Calu3 (cell line): ENCODE data around the gene ATIC. TPM values are rescaled to one million over a fixed set of nuclear protein-coding genes. Genes with fewer than 3 reads are reported as not detected.

ENCODE experiments used
- BruUV-seq: library from RNA; stranded (reverse); fragments of 400-500 nt; replicated peaks from 2 replicates; lab custom pipeline; 2021; lab: Mats Ljungman, UMichigan
- CTCF ChIA-PET: fragments of 300-600 bp; sonication (Branson Sonifier 250); formaldehyde crosslinking; loops from one replicate; lab custom pipeline; 2022; ENCODE audit warnings: antibody characterized with exemption; lab: Charles Lee
- DNase-seq: peaks from one replicate; pipeline ENCODE4 v3.0.0; 2022
- H3K27ac Mint-ChIP-seq: one replicate; pipeline ENCODE4 v1.8.0; 2022; ENCODE audit warnings: mixed read lengths; ENCODE audit not compliant: unreplicated experiment
- H3K27me3 Mint-ChIP-seq: one replicate; pipeline ENCODE4 v1.8.0; 2022; ENCODE audit warnings: mixed read lengths; ENCODE audit not compliant: unreplicated experiment
- H3K36me3 Mint-ChIP-seq: one replicate; pipeline ENCODE4 v1.8.0; 2022; ENCODE audit warnings: mild to moderate bottlenecking, moderate library complexity, mixed read lengths; ENCODE audit not compliant: insufficient read depth, unreplicated experiment
- H3K4me1 Mint-ChIP-seq: one replicate; pipeline ENCODE4 v1.8.0; 2022; ENCODE audit warnings: mild to moderate bottlenecking, low read depth, mixed read lengths; ENCODE audit not compliant: unreplicated experiment
- H3K4me3 Mint-ChIP-seq: one replicate; pipeline ENCODE4 v1.8.0; 2022; ENCODE audit warnings: mild to moderate bottlenecking, low read depth, moderate library complexity, mixed read lengths; ENCODE audit not compliant: unreplicated experiment
- H3K9me3 Mint-ChIP-seq: one replicate; pipeline ENCODE4 v1.8.0; 2022; ENCODE audit warnings: low read depth, mixed read lengths; ENCODE audit not compliant: unreplicated experiment
- intact Hi-C: fragments of 100-400 bp; cut with micrococcal nuclease; formaldehyde crosslinking; loops from one replicate; pipeline ENCODE4 v1.10.0; 2022; ENCODE audit not compliant: unreplicated experiment
- total RNA-seq: library from RNA; stranded (reverse); gene quantifications from 2 replicates; pipeline ENCODE4 v1.2.3, GENCODE V29; 2022
- TF ChIP-seq, protein P1 (sequence below): fragments of 200-600 bp; IDR thresholded peaks from one replicate; pipeline ENCODE4 v1.8.0; 2022; ENCODE audit warnings: antibody characterized with exemption; ENCODE audit not compliant: unreplicated experiment

The ATIC gene
- total RNA-seq, 1 experiment from 2014 or later: 219 TPM

DNA sequence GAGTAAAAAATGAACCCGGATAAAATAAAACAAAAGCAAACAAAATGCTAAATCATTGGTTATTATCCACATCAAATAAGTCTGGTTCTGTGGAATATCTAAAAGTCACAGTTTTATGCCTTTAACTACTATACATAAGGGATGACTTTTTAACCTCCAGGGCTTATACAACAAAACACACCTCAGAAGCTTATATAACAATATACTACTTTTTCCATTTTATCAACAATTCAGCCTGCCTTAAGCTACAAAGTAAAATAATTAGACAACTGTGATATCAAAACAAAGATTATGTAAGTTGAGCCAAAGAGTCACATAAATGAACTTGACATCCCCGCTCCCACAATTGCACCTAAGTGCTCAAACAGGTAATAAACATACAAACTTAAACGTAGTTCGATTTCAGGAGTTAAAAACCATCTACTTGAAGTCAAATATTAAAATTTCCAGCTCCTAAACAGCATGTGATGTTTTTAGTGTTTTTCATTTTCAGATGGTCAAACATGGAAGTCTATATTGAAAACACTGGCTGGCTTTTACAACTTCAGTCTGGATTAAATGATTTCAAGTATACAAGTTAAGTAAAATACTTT lies 54.7 kb downstream of the ATIC start:
- CTCF ChIA-PET: interaction anchor here (0.7 kb wide), 1 partner anchor 24 kb away, joined by 4 read pairs; no protein-coding TSS in a partner anchor
- no peak overlapping the region for H3K4me3 Mint-ChIP-seq

DNA sequence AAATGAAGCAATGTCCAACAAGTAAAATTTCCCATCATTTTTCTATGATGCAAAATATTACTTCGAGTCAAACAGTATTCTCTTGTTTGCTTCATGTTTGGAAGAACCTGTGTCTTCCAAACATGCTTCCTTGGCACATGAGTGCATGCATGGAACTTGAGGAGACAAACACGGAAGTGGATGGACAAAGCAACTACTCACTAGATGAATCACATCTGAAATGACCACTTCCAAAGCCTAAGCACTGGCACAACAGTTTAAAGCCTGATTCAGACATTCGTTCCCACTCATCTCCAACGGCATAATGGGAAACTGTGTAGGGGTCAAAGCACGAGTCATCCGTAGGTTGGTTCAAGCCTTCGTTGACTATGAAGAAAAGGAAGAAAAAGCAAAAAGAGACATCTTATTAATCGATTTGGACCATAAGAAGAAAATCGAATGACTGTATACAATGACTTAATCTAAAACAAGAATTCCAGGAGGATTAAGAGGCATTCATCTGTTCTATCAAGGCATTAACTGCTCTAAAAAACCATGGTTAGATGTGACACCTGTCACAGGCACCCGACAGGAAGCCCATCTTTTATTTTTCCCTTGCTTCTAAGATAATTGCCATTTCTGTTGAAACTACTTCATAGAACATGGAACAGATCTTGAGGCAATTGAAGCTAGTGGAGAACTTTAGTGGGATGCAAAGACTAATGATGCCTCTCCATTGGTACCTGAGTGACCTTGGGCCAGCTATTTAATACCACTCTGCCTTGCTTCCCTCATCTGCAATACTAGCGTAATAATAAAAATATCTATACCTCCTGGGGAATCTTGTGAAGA lies 56.0 kb downstream of the ATIC start:
- intact Hi-C loops: no loop called here
- Mint-ChIP-seq H3K36me3 (peaks cover 27% of the 10 kb centered on the region), H3K27ac (no peak overlapping the region), H3K9me3 (no peaks in the 10 kb centered on the region), H3K4me1 (no peaks in the 10 kb centered on the region), H3K27me3 (no peaks in the 10 kb centered on the region), H3K4me3 (no peak overlapping the region)
- TF ChIP-seq, protein P1, sequence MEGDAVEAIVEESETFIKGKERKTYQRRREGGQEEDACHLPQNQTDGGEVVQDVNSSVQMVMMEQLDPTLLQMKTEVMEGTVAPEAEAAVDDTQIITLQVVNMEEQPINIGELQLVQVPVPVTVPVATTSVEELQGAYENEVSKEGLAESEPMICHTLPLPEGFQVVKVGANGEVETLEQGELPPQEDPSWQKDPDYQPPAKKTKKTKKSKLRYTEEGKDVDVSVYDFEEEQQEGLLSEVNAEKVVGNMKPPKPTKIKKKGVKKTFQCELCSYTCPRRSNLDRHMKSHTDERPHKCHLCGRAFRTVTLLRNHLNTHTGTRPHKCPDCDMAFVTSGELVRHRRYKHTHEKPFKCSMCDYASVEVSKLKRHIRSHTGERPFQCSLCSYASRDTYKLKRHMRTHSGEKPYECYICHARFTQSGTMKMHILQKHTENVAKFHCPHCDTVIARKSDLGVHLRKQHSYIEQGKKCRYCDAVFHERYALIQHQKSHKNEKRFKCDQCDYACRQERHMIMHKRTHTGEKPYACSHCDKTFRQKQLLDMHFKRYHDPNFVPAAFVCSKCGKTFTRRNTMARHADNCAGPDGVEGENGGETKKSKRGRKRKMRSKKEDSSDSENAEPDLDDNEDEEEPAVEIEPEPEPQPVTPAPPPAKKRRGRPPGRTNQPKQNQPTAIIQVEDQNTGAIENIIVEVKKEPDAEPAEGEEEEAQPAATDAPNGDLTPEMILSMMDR: no peak
- BruUV-seq: no TSS peak
- CTCF ChIA-PET: no interaction called here
- DNase-seq: no peak

More for the DNA sequence above, 54.7 kb downstream of the ATIC start:
- no TSS peak for BruUV-seq
- H3K9me3 Mint-ChIP-seq: no peaks in the 10 kb centered on the region
- intact Hi-C loops: no loop called here
- no peak overlapping the region for H3K27ac Mint-ChIP-seq
- no peaks in the 10 kb centered on the region for H3K27me3 Mint-ChIP-seq
- peaks cover 21% of the 10 kb centered on the region for H3K36me3 Mint-ChIP-seq
- DNase-seq: no peak
- TF ChIP-seq, protein P1: no peak
- H3K4me1 Mint-ChIP-seq: no peaks in the 10 kb centered on the region

DNA sequence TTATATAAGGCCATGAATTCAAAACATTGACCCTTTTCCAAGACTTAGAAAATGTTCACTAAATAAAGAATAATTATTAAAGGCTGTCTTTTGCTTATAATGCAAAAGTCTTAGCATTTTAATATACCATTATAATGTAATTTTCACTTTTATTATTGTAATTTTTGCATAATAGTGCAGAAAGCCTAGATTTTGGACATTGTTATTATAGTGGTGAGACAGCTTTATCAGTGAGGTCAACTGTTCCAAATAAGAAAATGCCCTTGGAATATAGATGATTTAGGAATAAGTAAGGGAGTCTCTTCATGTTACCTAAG lies 56.6 kb downstream of the ATIC start:
- H3K4me3 Mint-ChIP-seq: no peak overlapping the region
- no peak for DNase-seq
- TF ChIP-seq, protein P1: no peak
- no peaks in the 10 kb centered on the region for H3K27me3 Mint-ChIP-seq
- H3K36me3 Mint-ChIP-seq: peaks cover 27% of the 10 kb centered on the region
- H3K9me3 Mint-ChIP-seq: no peaks in the 10 kb centered on the region
- H3K4me1 Mint-ChIP-seq: no peaks in the 10 kb centered on the region
- H3K27ac Mint-ChIP-seq: no peak overlapping the region
- intact Hi-C loops: no loop called here
- CTCF ChIA-PET: no interaction called here
- BruUV-seq: no TSS peak

DNA sequence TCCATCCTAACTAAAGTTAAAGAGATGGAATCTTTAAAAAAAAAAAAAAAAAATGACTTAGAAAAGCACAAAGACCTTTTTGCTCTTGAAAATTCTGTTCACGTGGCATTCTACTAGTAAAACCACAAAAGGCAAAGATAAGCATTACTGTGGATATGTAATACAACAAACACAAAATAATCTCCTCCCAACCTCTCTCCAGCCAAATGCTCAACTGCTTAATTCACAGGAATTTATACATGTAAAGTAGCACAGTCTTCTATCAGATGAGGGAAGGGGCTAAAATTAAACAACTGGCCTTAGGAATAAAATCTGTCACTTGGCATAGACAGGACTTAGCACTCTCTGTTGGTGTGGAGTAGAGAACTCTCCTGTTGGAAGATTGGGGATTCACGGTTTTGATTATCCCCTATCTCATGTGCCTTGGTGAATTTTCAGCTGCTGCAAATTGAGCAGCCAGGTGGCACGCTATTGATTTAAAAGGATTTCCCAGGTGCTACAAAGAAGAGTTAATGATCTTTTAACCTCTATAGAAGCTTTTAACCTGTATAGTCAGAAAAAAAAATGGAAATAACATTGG lies 57.4 kb downstream of the ATIC start:
- CTCF ChIA-PET: no interaction called here
- intact Hi-C loops: no loop called here
- no TSS peak for BruUV-seq
- no peak overlapping the region for H3K4me3 Mint-ChIP-seq
- no peaks in the 10 kb centered on the region for H3K9me3 Mint-ChIP-seq
- H3K36me3 Mint-ChIP-seq: peaks cover 22% of the 10 kb centered on the region
- TF ChIP-seq, protein P1: no peak
- H3K27ac Mint-ChIP-seq: no peak overlapping the region
- no peaks in the 10 kb centered on the region for H3K27me3 Mint-ChIP-seq
- no peak for DNase-seq
- H3K4me1 Mint-ChIP-seq: no peaks in the 10 kb centered on the region
